GM19351 (cell line): ENCODE data around the gene TSPO.
A peak's percentile ranks its signal among the peaks of the same experiment; 100 is the strongest.

Source experiments
- ATAC-seq: cut with Tn5 transposase; IDR thresholded peaks from one replicate; pipeline ENCODE4 v1.9.1; 2021; ENCODE audit warnings: mild to moderate bottlenecking, moderate library complexity; ENCODE audit not compliant: unreplicated experiment

Gene TSPO

GRCh38 chr22:43174941-43175531 lies 23.7 kb downstream of the TSPO start:
- ATAC-seq, result no peak

GRCh38 chr22:43176090-43176489 lies 24.7 kb downstream of the TSPO start:
- ATAC-seq, result no peak

DNA sequence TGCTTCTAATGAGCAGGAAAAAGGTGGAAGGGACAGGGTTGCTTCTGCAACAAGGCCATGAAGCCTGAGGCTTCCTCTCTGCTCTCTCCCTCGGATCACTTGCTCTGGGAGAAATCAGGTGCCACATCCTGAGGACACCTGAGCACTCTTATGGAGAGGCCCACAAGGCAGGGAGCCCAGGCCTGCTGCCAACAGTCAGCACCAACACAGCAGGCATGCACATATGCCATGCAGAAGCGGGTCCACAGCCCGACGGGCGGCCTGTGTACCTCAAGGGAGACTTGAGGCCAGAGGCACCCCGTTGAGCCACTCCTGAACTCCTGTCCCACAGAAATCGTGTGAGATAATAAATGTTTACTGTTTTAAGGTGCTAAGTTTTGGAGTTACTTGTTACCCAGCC lies 26.1 kb downstream of the TSPO start:
- ATAC-seq, result no peak

DNA sequence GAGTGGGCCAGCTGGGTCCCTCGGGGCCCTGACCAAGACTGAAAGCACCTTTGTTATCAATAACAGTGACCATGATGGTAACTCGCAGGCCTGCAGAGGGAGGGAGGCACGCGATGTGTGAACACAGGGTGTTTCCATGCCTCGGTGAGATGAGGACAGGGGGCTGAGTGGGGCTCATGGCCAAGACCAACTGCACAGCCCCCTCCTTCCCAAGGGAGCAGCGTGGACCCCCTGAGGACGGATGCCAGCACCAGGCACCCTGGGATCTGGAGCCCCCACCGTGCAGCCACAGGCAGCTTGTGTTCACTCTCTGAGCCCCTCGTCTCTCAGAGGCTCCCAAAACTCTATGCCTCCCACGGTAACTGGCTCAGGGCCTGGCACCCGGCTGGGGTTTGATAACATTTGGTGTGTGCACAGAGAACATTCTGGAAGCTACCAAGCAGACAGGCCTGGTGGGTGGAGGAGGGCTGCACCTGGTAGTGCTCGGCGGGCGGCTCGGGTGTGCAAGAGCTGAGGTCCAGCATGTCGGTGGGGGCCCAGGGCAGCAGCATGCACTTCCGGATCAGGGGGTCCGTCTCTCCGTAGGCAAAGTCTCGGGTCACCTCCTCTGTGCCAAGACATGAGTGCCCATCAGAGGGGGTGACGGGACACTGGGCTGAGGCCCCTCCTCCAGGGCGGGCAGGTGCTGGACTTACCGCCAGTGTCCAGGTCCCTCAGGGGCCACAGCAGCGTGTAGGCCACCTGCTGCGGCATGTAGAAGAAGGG lies 28.0 kb downstream of the TSPO start:
- no peak for ATAC-seq

DNA sequence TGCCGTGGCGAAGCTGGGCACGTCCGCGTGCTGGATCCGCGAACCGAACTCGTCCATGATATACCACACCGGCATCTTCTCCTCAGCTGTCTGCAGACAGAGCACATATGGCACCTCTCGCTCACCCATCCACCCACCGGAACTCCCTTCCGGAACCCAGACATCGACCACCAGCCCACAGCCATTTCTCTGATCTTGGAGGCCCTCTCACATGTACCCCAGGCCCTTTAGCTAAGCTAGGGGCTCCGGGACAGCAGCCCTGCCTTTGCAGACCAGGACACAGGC lies 28.5 kb downstream of the TSPO start:
- no peak for ATAC-seq

GRCh38 chr22:43180670-43181069 lies 29.3 kb downstream of the TSPO start:
- ATAC-seq, result no peak

DNA sequence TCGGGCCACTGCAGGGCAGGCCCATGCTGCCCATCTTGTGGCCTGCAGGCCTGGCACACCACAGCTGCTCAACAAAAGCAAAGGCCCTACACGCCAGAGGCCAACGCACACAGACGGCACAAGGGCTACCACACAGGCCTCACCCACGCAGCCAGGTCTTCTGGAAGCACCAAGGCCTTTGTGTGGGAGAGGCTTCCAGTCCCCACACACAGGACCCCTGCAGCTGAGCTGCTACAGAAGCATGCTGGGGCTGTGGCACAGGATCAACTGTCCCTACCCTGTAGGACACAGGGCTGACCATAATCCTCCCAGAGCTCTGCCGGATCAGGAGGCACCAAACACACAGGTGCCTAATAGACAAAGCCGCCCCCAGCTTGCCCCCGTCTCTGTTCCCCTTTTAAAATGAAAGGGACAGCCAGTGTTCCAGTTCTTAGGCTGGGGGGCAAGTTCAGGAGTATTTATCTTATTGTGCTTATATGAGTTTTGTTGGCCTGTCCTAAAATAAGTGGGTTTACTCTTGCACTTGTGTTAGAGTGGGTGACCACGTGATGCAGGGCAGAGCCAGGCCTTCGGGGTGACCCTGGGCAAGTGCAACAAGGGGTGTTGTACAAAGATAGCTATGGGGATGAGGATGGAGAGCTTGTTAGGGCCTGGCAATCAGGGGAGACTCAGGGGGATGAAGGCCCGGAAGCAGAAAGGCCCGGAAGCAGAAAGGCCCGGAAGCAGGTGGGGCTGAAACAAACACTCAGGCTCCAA lies 30.1 kb downstream of the TSPO start:
- ATAC-seq, result no peak

- ATAC-seq, result no peak
Measured at GRCh38 chr22:43182118-43182517, 30.8 kb downstream of the TSPO start.

DNA sequence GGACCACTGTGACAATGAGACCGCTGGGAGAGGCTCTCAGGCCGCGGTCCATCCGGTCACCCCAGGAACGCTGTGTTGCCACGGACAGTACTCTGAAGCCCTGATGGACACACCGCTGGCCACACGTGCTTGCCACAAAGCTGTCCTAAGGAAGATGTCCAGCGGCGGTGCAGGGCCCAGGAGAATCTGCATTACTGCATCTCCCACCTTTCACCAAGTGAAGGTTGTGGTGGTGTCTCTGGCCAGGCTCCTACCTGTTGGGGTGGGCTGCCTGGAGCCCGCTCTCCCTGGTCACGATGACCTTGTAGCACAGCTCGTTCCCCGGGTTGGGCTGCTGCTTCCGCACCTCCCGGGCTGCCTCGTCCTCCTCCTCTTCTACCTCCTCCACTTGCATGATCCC lies 31.4 kb downstream of the TSPO start:
- no peak for ATAC-seq

GRCh38 chr22:43183496-43184277 lies 32.3 kb downstream of the TSPO start:
- no peak for ATAC-seq

- ATAC-seq, result no peak
Measured at GRCh38 chr22:43185860-43186261, 34.5 kb downstream of the TSPO start.

DNA sequence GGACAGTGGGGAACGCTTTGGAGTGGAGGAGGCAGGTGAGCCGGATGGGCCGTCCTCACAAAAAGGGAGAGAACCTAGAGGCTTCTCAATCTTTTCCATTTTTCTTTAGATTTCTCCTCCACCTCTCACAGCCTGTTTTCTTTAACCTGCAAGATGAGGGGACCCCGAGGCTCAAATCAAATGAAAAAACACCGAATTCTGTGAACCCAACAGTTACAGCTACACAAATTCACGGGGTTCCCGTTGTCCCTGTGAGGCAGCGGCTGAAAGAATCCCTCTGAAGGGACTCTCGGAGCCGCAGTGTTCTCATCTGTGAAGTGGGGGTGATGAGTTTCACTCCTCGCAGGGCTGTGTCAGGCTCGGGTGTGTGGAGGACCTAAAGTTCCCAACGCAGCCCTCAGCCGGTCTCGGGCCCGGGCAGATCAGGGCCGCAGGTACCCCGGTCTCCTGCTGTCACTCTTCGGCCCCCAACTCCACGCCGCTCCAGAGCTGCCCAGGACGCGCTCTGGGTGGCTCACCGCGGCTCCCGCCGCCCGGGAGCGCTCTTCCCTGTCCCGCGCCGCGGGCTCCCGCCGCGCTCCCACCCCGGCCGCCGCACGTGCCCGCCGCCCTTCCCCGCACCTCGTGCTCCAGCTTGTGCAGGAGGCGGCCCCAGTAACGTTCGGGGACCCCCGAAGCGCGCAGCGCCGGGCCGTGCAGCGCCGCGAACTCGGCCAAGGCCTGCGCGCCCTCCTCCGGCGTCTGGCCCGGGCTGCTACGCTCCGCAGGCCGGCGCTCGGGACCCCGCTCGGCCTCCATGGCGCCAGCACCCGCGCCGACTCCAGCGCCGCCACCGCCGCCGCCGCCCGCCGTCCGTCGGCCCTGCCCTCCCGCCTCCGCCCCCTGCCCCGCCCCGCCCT lies 35.2 kb downstream of the TSPO start, which contains the start of gene TTLL12:
Gene TTLL12 (minus strand): TSS at position 863 of the 899 bp plus-strand sequence. CDS start 65 bp downstream, at position 798.
- peak; percentile 42 for ATAC-seq

DNA sequence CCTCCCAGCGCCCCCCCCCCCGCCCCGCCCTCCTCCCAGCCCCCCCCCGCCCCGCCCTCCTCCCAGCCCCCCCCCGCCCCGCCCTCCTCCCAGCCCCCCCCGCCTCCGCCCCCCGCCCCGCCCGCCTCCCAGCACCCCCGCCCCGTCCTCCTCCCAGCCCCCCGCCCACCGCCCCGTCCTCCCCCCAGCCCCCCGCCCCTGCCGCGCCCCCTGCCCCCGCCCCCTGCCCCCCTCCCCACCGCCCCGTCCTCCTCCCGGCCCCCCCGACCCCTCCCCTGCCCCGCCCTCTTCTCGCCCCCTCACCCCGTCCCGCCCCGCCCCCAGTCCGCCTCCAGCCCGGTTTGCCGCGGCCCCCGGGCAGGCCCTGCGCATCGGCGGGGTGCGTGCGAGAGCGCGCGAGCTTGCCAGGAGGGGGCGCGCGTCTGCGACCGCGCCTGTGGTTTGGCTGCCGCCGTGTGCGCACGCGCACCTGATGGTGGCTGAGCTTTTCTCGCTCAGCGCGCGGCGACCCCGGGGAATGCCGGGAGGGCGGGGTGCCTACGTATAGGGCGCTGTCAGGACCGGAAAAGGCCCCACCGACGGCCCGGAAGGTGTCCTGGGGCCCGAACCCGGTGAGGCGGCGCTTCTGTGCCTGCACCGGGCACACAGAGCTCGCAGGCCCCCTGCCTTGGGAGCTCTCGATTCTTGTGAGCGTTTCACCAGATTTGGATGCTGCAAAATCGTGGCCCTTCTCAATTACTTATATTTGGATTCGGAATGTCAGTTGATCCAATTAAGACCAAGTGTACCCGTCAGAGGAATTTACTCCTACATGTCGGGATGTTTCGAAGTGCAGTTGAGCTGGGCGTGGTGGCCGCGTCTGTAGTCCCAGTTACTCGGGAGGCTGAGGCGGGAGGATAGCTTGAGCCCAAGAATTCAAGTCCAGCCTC lies 36.1 kb downstream of the TSPO start:
- peak; percentile 86 for ATAC-seq

DNA sequence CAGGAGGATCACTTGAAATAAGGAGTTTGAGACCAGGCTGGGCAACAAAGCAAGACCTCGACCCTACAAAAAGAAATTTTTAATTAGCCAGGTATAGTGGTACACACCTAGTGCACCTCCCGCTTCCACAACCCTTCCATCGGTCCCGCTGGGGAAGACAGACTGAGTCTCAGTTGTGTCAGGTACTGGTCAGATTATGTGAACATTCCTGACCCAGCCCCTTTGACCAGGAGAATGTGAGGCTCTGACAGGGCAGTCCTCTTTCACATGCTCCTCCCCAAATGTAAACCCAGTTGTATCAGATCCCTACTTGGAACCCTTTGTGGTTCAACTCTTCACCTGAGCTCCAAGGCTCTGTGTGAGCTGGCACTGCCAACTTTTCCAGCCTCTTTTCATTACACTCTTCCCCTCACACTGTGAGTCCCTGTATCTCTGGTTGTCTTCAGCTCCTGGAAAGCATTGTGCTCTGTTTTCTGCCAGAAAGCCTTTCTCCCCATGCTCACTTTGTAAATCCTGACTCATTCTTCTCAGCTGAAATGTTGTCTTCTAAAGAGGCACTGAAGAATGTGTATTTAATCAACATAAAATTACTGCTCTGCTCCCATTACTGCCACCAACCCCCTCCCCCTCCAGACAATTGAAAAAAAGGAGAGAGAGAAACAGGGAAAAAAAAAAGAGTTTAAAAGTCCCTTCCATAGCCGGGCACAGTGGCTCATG lies 37.6 kb downstream of the TSPO start:
- no peak for ATAC-seq

GRCh38 chr22:43191831-43192230 lies 40.5 kb downstream of the TSPO start:
- no peak for ATAC-seq

DNA sequence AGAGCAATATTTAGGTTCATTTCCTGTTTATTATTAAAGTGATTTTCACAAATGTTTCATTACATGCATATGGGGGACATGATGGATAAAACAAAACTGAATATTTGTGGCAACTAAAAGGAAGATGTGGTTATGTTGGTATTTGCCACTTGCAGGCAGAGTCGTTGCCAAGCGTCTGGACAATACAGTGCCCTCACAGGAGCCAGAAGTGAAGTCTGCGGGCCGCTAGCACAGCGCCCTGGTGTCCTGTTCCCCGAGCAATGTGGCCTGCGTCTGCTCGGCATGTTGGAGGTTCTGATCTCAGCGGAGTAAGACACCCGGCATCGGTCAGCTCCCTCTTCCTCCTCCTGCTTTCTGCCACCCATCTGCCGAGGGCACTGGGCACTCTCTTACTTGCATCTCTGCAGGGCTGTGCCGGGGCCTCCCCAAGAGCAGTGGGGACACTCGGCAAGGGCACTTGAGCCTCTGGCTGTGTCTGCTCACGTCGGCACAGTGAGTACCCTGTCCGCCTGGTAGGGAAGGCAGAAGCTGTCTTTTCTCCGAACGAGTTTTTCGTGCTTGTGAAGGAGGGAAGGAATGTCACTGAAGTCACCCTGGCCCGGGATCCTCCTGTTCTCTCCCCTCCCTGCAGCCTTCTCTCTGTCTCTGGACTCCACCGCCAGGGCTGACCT lies 46.0 kb downstream of the TSPO start:
- no peak for ATAC-seq

DNA sequence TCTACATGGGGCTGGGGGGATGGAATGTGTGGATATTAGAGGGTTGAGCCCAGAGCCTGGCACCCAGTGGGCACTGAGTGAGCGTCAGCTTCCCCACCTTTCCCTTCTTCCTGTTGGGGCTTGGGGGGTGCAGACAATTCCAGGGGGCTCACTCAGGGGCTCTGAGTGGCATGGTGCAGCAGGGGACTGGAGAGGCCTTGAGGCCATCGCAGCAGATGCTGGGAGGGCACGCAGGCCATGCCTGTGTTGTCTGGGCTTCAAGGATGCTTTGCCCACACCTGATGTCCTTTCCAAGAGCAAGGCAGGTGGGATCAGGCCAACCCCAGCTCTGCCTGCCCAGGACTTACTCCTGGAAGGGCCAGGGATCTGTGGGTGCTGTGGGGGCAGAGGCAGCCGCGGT lies 46.8 kb downstream of the TSPO start:
- ATAC-seq, result no peak

DNA sequence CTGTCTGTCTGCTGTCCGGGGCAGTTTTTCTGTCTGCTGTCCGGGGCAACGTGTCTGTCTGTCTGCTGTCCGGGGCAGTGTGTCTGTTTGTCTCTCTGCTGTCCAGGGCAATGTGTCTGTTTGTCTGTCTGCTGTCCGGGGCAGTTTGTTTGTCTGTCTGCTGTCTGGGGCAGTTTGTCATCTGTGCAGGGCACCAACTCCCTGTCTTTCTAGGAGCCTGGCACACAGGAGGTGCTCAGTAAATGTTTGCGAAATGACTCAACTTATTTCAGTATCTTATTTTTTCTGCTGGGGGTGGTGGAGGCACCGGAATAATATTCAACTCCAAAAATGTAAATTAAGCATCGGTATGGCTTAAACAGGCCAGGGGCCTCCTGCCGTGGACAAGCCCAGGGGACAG lies 47.6 kb downstream of the TSPO start:
- ATAC-seq, result no peak
